ENCODE data around the gene RAB31.

The RAB31 gene

DNA sequence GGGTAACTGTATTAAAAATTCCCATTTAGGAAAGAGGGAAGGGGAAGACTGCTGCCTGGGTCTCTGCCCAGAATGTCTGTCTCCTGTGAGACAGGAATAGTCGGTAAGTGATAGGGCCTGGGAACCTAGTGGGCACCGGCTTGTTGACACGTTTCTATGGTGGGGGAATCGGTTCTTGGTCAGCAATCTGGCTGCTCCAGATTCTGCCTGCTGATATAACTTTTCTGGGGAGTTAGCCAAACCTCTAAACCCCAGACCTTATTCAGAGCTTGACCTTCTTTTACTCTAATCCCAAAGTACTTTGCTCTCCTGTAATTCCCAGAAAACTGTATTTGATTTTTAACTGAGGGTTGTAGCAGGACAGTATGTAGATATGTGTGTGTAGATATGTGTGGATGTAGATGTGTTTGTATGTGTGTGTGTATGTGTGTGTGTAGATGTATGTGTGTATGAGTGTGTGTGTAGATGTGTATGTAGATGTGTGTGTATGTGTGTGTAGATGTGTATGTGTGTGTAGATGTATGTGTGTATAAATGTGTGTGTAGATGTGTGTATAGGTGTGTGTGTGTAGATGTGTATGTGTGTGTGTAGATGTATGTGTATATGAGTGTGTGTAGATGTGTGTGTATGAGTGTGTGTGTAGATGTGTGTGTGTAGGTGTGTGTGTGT, 115.8 kb downstream of the RAB31 start:
- ChIA-PET POLR2A (no interaction called here), CTCF (interaction anchor here (0.7 to 1.1 kb wide), 2 partner anchors 51 to 87 kb away, joined by 3 read pairs; no protein-coding TSS in a partner anchor)

GRCh38 chr18:9824474-9824832, 116.4 kb downstream of the RAB31 start:
- no peak for TF ChIP-seq KLF16 (tag by site-specific recombination; IDR thresholded peaks at IDR 0.05)
- TF ChIP-seq, protein P1, sequence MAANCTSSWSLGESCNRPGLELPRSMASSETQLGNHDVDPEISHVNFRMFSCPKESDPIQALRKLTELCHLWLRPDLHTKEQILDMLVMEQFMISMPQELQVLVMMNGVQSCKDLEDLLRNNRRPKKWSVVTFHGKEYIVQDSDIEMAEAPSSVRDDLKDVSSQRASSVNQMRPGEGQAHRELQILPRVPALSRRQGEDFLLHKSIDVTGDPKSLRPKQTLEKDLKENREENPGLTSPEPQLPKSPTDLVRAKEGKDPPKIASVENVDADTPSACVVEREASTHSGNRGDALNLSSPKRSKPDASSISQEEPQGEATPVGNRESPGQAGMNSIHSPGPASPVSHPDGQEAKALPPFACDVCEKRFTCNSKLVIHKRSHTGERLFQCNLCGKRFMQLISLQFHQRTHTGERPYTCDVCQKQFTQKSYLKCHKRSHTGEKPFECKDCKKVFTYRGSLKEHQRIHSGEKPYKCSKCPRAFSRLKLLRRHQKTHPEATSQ (tag by site-specific recombination; IDR thresholded peaks at IDR 0.05), result no peak
- no peak for TF ChIP-seq ZNF658 (tag by site-specific recombination; IDR thresholded peaks at IDR 0.05)
- CTCF ChIA-PET, result interaction anchor here (0.6 to 1.1 kb wide), 3 partner anchors 52 to 644 kb away, joined by 3 read pairs; no protein-coding TSS in a partner anchor
- Histone ChIP-seq H3K4me1 (ENCODE audit: control insufficient read depth, insufficient read depth, low read length) (peaks cover 2% of the 10 kb centered on the region; the same call in 1 of the 2 replicates), H3K4me3 (ENCODE audit: low read depth, low read length) (no peak overlapping the region), H3K9me3 (ENCODE audit: control insufficient read depth, insufficient read depth, low read depth, low read length) (no peaks in the 10 kb centered on the region), H3K27ac (ENCODE audit: extremely low read depth, low read depth, low read length) (no peak overlapping the region), H3K36me3 (ENCODE audit: control insufficient read depth in 2 of 2, insufficient read depth in 1 of 2, low read length in 2 of 2) (no peaks in the 10 kb centered on the region; a peak in 1 of 3 replicates)
- POLR2A ChIA-PET, result no interaction called here

More for the DNA sequence above, 115.8 kb downstream of the RAB31 start:
- Histone ChIP-seq H3K9me3 (ENCODE audit: control insufficient read depth, insufficient read depth, low read depth, low read length) (no peaks in the 10 kb centered on the region), H3K4me3 (ENCODE audit: low read depth, low read length) (no peak overlapping the region), H3K36me3 (ENCODE audit: control insufficient read depth in 2 of 2, insufficient read depth in 1 of 2, low read length in 2 of 2) (no peaks in the 10 kb centered on the region; a peak in 1 of 3 replicates), H3K4me1 (ENCODE audit: control insufficient read depth, insufficient read depth, low read length) (peaks cover 2% of the 10 kb centered on the region; the same call in 1 of the 2 replicates), H3K27ac (ENCODE audit: extremely low read depth, low read depth, low read length) (no peak overlapping the region)
- no peak for TF ChIP-seq ZNF132 (tag by site-specific recombination; IDR thresholded peaks at IDR 0.05; ENCODE audit: borderline replicate concordance)
- 0 out of 2 replicates have a peak, but pooled peaks have one; percentile 17 for TF ChIP-seq ZFHX2 (tag by site-specific recombination; conservative IDR thresholded peaks at IDR 0.05)
- 0 out of 2 replicates have a peak, but pooled peaks have one; percentile 68 for TF ChIP-seq ZNF248 (tag by site-specific recombination; IDR thresholded peaks at IDR 0.05)
- TF ChIP-seq ZNF114 (tag by site-specific recombination; IDR thresholded peaks at IDR 0.05), result 0 out of 2 replicates have a peak, but pooled peaks have one; percentile 61
- TF ChIP-seq, protein P2, sequence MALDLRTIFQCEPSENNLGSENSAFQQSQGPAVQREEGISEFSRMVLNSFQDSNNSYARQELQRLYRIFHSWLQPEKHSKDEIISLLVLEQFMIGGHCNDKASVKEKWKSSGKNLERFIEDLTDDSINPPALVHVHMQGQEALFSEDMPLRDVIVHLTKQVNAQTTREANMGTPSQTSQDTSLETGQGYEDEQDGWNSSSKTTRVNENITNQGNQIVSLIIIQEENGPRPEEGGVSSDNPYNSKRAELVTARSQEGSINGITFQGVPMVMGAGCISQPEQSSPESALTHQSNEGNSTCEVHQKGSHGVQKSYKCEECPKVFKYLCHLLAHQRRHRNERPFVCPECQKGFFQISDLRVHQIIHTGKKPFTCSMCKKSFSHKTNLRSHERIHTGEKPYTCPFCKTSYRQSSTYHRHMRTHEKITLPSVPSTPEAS (tag by site-specific recombination; IDR thresholded peaks at IDR 0.05), result peak; percentile 99
- peak; percentile 13; the same call in 1 of the 2 replicates for TF ChIP-seq ZNF133 (tag by site-specific recombination; IDR thresholded peaks at IDR 0.05)

GRCh38 chr18:9824952-9825371, 116.9 kb downstream of the RAB31 start:
- ChIA-PET CTCF (interaction anchor here (0.6 to 0.7 kb wide), 3 partner anchors 45 to 644 kb away, joined by 3 to 4 read pairs (median 3); no protein-coding TSS in a partner anchor), POLR2A (no interaction called here)
- Histone ChIP-seq H3K9me3 (ENCODE audit: control insufficient read depth, insufficient read depth, low read depth, low read length) (no peaks in the 10 kb centered on the region), H3K36me3 (ENCODE audit: control insufficient read depth in 2 of 2, insufficient read depth in 1 of 2, low read length in 2 of 2) (no peaks in the 10 kb centered on the region), H3K27ac (ENCODE audit: extremely low read depth, low read depth, low read length) (no peak overlapping the region), H3K4me3 (ENCODE audit: low read depth, low read length) (no peak overlapping the region), H3K4me1 (ENCODE audit: control insufficient read depth, insufficient read depth, low read length) (peaks cover 2% of the 10 kb centered on the region; the same call in 1 of the 2 replicates)
- TF ChIP-seq ZNF239 (tag by site-specific recombination; IDR thresholded peaks at IDR 0.05) (no peak), ZNF266 (tag by site-specific recombination; IDR thresholded peaks at IDR 0.05; ENCODE audit: low read depth) (no peak), ZNF404 (tag by site-specific recombination; IDR thresholded peaks at IDR 0.05) (no peak)

GRCh38 chr18:9825571-9826073, 117.5 kb downstream of the RAB31 start:
- Histone ChIP-seq H3K27ac (ENCODE audit: extremely low read depth, low read depth, low read length) (no peak overlapping the region), H3K9me3 (ENCODE audit: control insufficient read depth, insufficient read depth, low read depth, low read length) (no peaks in the 10 kb centered on the region), H3K4me1 (ENCODE audit: control insufficient read depth, insufficient read depth, low read length) (peaks cover 2% of the 10 kb centered on the region; the same call in 1 of the 2 replicates), H3K4me3 (ENCODE audit: low read depth, low read length) (no peak overlapping the region), H3K36me3 (ENCODE audit: control insufficient read depth in 2 of 2, insufficient read depth in 1 of 2, low read length in 2 of 2) (no peaks in the 10 kb centered on the region)
- CTCF ChIA-PET, result no interaction called here
- POLR2A ChIA-PET, result no interaction called here
- TF ChIP-seq, protein P3, sequence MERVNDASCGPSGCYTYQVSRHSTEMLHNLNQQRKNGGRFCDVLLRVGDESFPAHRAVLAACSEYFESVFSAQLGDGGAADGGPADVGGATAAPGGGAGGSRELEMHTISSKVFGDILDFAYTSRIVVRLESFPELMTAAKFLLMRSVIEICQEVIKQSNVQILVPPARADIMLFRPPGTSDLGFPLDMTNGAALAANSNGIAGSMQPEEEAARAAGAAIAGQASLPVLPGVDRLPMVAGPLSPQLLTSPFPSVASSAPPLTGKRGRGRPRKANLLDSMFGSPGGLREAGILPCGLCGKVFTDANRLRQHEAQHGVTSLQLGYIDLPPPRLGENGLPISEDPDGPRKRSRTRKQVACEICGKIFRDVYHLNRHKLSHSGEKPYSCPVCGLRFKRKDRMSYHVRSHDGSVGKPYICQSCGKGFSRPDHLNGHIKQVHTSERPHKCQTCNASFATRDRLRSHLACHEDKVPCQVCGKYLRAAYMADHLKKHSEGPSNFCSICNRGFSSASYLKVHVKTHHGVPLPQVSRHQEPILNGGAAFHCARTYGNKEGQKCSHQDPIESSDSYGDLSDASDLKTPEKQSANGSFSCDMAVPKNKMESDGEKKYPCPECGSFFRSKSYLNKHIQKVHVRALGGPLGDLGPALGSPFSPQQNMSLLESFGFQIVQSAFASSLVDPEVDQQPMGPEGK (tag by site-specific recombination; IDR thresholded peaks at IDR 0.05), result no peak
- no peak for TF ChIP-seq KLF7 (tag by site-specific recombination; IDR thresholded peaks at IDR 0.05; ENCODE audit: borderline replicate concordance)
- no peak for TF ChIP-seq ZNF629 (tag by site-specific recombination; IDR thresholded peaks at IDR 0.05)
- TF ChIP-seq, protein P4, sequence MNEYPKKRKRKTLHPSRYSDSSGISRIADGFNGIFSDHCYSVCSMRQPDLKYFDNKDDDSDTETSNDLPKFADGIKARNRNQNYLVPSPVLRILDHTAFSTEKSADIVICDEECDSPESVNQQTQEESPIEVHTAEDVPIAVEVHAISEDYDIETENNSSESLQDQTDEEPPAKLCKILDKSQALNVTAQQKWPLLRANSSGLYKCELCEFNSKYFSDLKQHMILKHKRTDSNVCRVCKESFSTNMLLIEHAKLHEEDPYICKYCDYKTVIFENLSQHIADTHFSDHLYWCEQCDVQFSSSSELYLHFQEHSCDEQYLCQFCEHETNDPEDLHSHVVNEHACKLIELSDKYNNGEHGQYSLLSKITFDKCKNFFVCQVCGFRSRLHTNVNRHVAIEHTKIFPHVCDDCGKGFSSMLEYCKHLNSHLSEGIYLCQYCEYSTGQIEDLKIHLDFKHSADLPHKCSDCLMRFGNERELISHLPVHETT (tag by site-specific recombination; IDR thresholded peaks at IDR 0.05), result no peak
- TF ChIP-seq REST (tag by site-specific recombination; IDR thresholded peaks at IDR 0.05), result no peak
